ENCODE measurements around the gene TTC9.
"Not testable (repeated sequence)": the region's sequence is repeated elsewhere in the genome, so short reads cannot be mapped to it uniquely, and the experiment has no call there.

Gene TTC9

DNA sequence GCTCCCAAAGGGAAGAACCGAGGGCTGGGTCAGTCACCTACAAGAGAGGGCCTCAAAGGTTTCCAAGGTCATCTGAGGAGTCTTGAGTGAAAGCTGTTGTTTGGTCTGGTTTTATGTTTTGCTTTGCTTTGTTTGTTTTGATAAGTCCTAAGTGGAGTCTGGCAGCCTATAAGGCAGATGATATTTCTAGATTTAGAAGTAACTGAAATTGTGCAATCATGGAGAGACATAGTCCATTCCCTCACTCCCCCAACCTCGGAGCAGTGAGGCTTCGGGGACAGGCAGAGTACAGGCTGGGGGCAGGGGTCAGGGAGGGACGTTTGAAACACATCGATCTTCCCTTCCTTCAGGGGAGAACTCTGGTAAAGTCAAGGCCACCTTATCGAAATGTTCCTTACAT lies 42.3 kb downstream of the TTC9 start:
- H3K27me3 Mint-ChIP-seq = no peaks in the 10 kb centered on the region
- H3K27ac Mint-ChIP-seq = no peak overlapping the region
- peaks cover 10% of the 10 kb centered on the region for H3K36me3 Mint-ChIP-seq
- H3K4me3 Mint-ChIP-seq = no peak overlapping the region
- H3K9me3 Mint-ChIP-seq (ENCODE audit: low read depth) = no peaks in the 10 kb centered on the region
- H3K4me1 Mint-ChIP-seq (ENCODE audit: low read depth) = no peaks in the 10 kb centered on the region

GRCh38 chr14:70685474-70686197 lies 43.9 kb downstream of the TTC9 start:
- Mint-ChIP-seq H3K4me1 (ENCODE audit: low read depth) (no peaks in the 10 kb centered on the region), H3K4me3 (no peak overlapping the region), H3K9me3 (ENCODE audit: low read depth) (no peaks in the 10 kb centered on the region), H3K27ac (no peak overlapping the region), H3K27me3 (no peaks in the 10 kb centered on the region), H3K36me3 (peaks cover 10% of the 10 kb centered on the region)

DNA sequence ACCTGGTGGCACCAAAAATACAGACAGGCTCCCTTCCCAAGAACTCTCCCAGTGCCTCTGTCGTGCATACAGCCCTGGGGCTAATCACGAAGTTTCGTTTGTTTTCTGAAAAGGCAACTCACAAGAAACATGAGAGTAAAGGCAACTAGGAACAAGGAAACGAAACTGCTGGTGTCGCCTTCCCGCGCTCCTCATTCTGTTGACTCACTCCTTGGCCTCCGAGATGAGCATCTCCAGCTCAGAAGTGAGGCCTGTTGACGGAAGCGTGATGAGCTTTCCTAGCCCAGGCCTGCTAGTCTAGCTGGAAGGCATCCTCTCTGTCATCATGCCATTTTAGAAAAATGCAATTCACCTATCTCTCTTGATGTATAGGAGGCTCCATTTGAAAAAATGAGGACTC lies 50.5 kb downstream of the TTC9 start:
- no peaks in the 10 kb centered on the region for H3K27me3 Mint-ChIP-seq
- H3K36me3 Mint-ChIP-seq = no peaks in the 10 kb centered on the region
- no peak overlapping the region for H3K27ac Mint-ChIP-seq
- H3K4me3 Mint-ChIP-seq = no peak overlapping the region
- no peaks in the 10 kb centered on the region for H3K4me1 Mint-ChIP-seq (ENCODE audit: low read depth)
- no peaks in the 10 kb centered on the region for H3K9me3 Mint-ChIP-seq (ENCODE audit: low read depth)

DNA sequence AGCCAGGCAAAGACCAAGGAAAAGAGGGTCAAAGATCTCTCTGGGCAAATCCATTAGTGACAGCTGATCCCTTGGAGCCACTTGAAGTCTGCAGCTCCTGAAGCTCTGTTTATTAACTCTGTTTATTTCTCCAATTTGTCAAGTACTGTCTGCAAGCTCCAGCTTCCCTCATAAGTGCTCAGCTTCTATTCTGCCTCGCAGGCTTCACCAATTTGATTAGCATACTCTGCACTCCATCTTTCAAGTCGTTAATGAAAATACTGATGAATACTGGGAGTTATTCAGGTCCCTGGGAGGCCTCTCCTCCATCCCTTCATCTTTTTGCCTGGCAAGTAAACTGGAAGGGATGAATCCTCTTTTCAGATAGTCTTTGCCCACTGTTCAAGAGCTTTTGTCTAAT lies 54.3 kb downstream of the TTC9 start:
- no peaks in the 10 kb centered on the region for H3K27me3 Mint-ChIP-seq
- no peaks in the 10 kb centered on the region for H3K9me3 Mint-ChIP-seq (ENCODE audit: low read depth)
- H3K36me3 Mint-ChIP-seq = no peaks in the 10 kb centered on the region
- H3K27ac Mint-ChIP-seq = no peak overlapping the region
- H3K4me1 Mint-ChIP-seq (ENCODE audit: low read depth) = no peaks in the 10 kb centered on the region
- H3K4me3 Mint-ChIP-seq = no peak overlapping the region

GRCh38 chr14:70697701-70698100 lies 56.0 kb downstream of the TTC9 start:
- Mint-ChIP-seq H3K27me3 (no peaks in the 10 kb centered on the region), H3K27ac (no peak overlapping the region), H3K4me3 (no peak overlapping the region), H3K9me3 (ENCODE audit: low read depth) (no peaks in the 10 kb centered on the region), H3K36me3 (no peaks in the 10 kb centered on the region), H3K4me1 (ENCODE audit: low read depth) (no peaks in the 10 kb centered on the region)

- Mint-ChIP-seq H3K9me3 (ENCODE audit: low read depth) (no peaks in the 10 kb centered on the region), H3K36me3 (no peaks in the 10 kb centered on the region), H3K4me1 (ENCODE audit: low read depth) (no peaks in the 10 kb centered on the region), H3K4me3 (no peak overlapping the region), H3K27ac (no peak overlapping the region), H3K27me3 (no peaks in the 10 kb centered on the region)
These were observed 56.6 kb downstream of the TTC9 start for GRCh38 chr14:70698288-70698687.

GRCh38 chr14:70699646-70700045 lies 57.9 kb downstream of the TTC9 start:
- H3K4me3 Mint-ChIP-seq = no peak overlapping the region
- H3K27me3 Mint-ChIP-seq = no peaks in the 10 kb centered on the region
- H3K27ac Mint-ChIP-seq = no peak overlapping the region
- H3K36me3 Mint-ChIP-seq = no peaks in the 10 kb centered on the region
- no peaks in the 10 kb centered on the region for H3K4me1 Mint-ChIP-seq (ENCODE audit: low read depth)
- H3K9me3 Mint-ChIP-seq (ENCODE audit: low read depth) = no peaks in the 10 kb centered on the region

DNA sequence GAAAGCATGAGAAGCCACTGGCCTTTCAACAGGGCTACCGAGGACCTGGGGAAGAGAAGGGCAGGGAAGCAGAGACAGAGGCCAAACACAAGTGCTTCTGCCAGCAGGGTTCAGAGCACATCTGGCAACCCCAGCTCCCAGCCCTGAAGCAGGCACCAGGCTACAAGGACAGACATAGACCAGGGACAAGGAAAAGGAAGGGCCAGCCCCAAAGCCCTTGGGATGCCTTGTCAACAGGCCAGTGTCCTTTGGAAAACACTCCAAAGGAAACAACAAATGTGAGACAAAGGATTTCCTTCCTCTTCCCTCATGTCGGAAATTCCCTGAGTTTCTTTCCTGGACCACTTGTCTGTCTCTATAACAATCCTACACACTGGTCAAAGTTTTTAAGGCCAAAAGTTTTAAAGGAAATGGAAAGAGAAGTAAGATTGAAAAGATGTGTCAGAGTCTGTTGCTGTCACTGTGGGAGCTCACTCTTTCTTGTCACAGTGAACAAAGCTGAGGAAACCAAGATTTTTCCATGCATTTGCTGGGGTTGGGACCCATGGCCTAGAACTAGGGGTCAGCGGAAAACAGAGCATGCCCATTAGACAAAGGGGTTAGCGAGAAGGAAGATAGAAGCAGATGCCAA lies 59.4 kb downstream of the TTC9 start:
- H3K36me3 Mint-ChIP-seq = no peaks in the 10 kb centered on the region
- H3K9me3 Mint-ChIP-seq (ENCODE audit: low read depth) = no peaks in the 10 kb centered on the region
- H3K27ac Mint-ChIP-seq = no peak overlapping the region
- no peaks in the 10 kb centered on the region for H3K27me3 Mint-ChIP-seq
- no peaks in the 10 kb centered on the region for H3K4me1 Mint-ChIP-seq (ENCODE audit: low read depth)
- H3K4me3 Mint-ChIP-seq = no peak overlapping the region

DNA sequence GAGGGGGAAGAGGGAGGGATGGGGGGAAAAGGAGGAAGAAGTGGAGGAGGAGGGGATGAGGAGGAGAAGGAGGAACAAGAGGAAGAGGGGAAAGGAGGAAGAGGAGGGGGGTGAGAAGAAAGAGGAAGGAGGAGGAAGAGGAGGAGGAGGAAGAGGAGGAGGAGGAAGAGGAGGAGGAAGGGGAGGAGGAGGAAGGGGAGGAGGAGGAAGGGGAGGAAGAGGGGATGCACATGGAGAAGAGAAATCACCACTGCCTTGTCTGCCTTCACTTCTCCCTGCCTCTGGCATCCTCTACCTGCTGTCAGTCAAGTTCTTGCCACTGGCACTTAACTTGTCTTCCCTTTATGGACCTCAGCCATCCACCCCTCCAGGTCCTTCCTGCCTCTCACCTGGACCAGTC lies 59.9 kb downstream of the TTC9 start:
- Mint-ChIP-seq H3K4me3 (no peak overlapping the region), H3K9me3 (ENCODE audit: low read depth) (no peaks in the 10 kb centered on the region), H3K4me1 (ENCODE audit: low read depth) (no peaks in the 10 kb centered on the region), H3K27ac (no peak overlapping the region), H3K27me3 (no peaks in the 10 kb centered on the region), H3K36me3 (no peaks in the 10 kb centered on the region)

DNA sequence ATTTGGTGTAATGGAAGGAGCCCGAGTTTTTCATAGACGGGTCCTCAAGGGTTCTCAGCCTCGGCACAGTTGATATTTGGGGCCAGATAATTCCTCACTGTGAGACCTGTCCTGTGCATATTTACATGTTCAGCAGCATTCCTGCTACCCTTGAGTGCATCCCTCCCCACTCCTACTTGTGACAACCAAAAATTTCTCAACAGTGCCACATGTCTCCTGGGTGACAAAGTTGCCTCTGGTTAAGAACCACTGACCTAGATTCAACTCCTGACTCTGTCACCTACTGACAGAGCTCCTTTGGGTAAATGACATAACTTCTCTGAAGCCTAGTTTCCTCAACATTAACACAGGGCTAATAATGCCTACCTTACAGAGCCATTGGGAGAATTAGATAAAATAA lies 60.4 kb downstream of the TTC9 start:
- H3K27me3 Mint-ChIP-seq = no peaks in the 10 kb centered on the region
- no peak overlapping the region for H3K4me3 Mint-ChIP-seq

DNA sequence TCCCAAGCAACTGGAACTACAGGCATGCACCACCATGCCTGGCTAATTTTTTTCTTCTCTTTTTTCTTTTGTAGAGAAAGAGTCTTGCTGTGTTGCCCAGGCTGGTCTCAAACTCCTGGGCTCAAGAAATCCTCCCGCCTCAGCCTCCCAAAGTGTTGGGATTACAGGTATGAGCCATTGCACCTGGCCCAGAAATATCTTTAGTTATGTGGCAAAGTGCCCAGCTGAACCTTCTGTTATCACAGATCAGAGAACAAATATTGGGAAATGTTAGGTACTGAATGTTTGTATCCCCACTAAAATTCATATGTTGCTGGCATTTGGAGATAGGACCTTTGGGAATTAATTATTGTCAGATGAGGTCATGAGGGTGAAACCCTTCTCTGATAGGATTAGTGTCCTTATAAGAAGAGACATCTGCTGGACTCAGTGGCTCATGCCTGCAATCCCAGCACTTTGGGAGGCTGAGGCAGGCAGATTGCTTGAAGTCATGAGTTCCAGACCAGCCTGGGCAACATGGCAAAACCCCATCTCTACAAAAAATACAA lies 62.0 kb downstream of the TTC9 start:
- H3K9me3 Mint-ChIP-seq (ENCODE audit: low read depth); H3K4me1 Mint-ChIP-seq (ENCODE audit: low read depth): not testable (repeated sequence)

More for the DNA sequence above, 60.4 kb downstream of the TTC9 start:
- H3K9me3 Mint-ChIP-seq (ENCODE audit: low read depth) = no peaks in the 10 kb centered on the region
- H3K36me3 Mint-ChIP-seq = no peaks in the 10 kb centered on the region
- H3K27ac Mint-ChIP-seq = no peak overlapping the region
- no peaks in the 10 kb centered on the region for H3K4me1 Mint-ChIP-seq (ENCODE audit: low read depth)

DNA sequence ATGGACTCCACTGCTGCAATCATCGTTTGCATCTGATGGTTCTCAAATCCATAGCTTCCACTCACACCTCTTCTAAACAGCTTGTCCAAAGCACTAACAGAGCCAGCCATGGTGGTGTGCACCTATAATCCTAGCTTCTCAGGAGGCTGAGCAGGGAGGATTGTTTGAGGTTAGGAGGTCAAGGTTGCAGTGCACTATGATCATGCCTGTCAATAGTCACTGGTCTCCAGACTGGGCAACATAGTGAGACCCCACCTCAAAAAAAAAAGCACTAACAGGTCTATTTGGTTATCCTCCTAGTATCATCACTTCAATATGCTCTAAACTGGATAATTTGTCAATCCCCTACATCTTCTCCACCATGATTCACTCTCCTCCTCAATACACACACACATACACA lies 63.2 kb downstream of the TTC9 start:
- H3K27me3 Mint-ChIP-seq = no peaks in the 10 kb centered on the region
- H3K4me1 Mint-ChIP-seq (ENCODE audit: low read depth) = no peaks in the 10 kb centered on the region
- H3K4me3 Mint-ChIP-seq = no peak overlapping the region
- no peak overlapping the region for H3K27ac Mint-ChIP-seq
- no peaks in the 10 kb centered on the region for H3K9me3 Mint-ChIP-seq (ENCODE audit: low read depth)
- no peaks in the 10 kb centered on the region for H3K36me3 Mint-ChIP-seq

More for the DNA sequence above, 62.0 kb downstream of the TTC9 start:
- H3K27me3 Mint-ChIP-seq, H3K4me3 Mint-ChIP-seq, H3K27ac Mint-ChIP-seq, H3K36me3 Mint-ChIP-seq: not testable (repeated sequence)

DNA sequence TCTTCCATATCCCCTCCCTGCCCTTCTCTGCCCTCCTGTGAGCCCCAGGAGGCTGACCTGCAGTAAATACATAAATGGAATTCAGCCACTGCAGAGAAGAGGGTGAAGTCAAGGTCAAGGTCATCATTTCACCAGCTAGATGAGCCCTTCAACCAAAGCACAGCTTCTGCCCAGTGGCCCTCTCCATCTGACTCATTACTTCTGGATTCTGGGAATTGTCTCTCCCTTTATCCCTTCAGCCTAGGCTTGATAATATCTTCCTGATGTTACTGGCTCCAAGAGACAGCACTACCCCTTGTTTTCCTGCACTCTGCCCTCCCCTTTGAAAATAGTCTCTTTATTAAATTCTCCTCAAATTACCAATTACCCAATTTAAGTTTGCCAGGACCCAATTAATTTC lies 64.5 kb downstream of the TTC9 start:
- no peak overlapping the region for H3K27ac Mint-ChIP-seq
- no peaks in the 10 kb centered on the region for H3K36me3 Mint-ChIP-seq
- H3K4me1 Mint-ChIP-seq (ENCODE audit: low read depth) = no peaks in the 10 kb centered on the region
- H3K27me3 Mint-ChIP-seq = no peaks in the 10 kb centered on the region
- no peak overlapping the region for H3K4me3 Mint-ChIP-seq
- no peaks in the 10 kb centered on the region for H3K9me3 Mint-ChIP-seq (ENCODE audit: low read depth)

DNA sequence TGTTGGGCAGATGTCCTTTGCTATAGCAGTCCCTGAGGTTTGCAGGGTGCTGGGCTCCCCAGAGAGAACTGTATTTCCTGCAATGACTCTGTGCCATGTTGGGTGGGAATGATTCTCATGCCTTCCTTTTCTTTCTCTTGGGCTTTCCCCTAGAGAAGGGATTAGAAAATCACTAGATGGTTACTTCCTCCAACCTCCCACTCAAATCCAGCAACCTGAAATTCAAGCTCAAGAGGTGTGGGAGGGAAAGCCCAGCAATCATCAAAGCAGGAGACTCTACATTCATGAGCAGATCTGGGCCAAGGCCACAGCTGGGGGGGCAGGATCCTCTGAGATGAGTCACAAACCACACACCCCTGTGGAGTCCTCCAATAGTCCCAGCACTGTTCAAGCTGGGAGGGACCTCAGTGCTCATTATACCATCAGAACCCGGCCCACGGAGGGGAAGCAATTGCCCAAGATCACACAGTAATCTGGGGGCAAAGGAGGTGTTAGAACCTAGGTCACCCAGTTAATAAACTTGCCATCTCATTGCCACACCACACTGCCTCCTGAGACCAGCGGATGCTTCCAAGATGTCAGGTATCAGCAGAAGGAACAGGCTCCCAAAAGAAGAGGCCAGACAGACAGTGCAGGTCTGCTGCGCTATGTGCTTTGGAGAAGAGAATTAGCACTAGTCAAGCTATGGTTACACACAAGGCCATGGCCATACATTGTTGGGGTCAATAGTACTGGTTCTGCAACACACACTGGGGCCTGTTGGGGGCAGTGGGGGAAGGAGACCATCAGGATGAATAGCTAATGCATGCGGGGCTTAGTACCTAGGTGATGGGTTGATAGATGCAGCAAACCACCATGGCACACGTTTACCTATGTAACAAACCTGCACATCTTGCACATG lies 65.7 kb downstream of the TTC9 start:
- H3K27me3 Mint-ChIP-seq = no peaks in the 10 kb centered on the region
- no peak overlapping the region for H3K27ac Mint-ChIP-seq
- H3K9me3 Mint-ChIP-seq (ENCODE audit: low read depth) = no peaks in the 10 kb centered on the region
- no peaks in the 10 kb centered on the region for H3K36me3 Mint-ChIP-seq
- H3K4me1 Mint-ChIP-seq (ENCODE audit: low read depth) = no peaks in the 10 kb centered on the region
- H3K4me3 Mint-ChIP-seq = no peak overlapping the region

Measured in activated naive CD8-positive, alpha-beta T cell (primary cell).